GM19240 (cell line): ENCODE results near the gene ZNF2.
A peak's percentile ranks its signal among the peaks of the same experiment; 100 is the strongest.

Experiments used
- DNase-seq: peaks from one replicate; pipeline ENCODE4 v3.0.0; 2011; ENCODE audit warnings: low spot score; ENCODE audit not compliant: insufficient read length

The ZNF2 gene

DNA sequence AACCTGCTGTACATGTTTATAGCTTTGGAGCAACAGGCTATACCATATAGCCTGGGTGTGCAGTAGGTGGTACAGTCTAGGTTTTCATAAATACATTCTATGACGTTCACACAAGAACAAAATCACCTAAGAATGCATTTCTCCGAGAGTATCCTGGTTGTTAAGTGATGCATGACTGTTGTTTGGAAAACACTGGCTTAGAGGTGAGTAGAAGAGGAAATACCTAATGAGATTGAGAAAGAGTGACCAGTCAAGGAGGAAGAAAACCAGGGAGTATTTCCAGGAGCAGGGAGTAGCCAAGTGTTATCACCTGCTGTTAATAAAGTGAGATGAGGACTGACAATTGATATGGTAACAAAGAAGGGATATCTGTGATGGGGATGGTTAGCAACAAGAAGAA is 38.8 kb downstream of the ZNF2 start:
- DNase-seq: no peak

- DNase-seq: no peak
These were observed 40.5 kb downstream of the ZNF2 start for GRCh38 chr2:95206096-95206495.

- DNase-seq: peak; percentile 89
These were observed 41.7 kb downstream of the ZNF2 start, which contains the start of gene ZNF892 for GRCh38 chr2:95207111-95207961. Gene ZNF892 (plus strand): TSS chr2:95207521. CDS start chr2:95207816, 295 bp downstream.

- DNase-seq: no peak
These were observed 42.5 kb downstream of the ZNF2 start for GRCh38 chr2:95208106-95208505.

DNA sequence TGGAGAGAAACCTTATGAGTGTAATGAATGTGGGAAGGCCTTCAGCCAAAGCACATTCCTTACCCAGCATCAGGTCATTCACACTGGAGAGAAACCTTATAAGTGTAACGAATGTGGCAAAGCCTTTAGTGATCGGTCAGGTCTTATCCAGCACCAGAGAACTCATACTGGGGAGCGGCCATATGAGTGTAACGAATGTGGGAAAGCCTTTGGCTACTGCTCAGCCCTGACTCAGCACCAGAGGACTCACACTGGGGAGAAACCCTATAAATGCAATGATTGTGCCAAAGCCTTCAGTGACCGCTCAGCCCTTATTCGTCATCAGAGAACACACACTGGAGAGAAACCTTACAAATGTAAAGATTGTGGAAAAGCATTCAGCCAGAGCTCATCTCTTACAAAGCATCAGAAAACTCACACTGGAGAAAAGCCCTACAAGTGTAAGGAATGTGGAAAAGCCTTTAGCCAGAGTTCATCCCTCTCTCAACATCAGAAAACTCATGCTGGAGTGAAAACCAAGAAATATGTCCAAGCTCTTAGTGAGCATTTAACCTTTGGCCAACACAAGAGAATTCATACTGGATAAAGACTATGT is 49.5 kb downstream of the ZNF2 start:
- no peak for DNase-seq

GRCh38 chr2:95220449-95220848 is 54.8 kb downstream of the ZNF2 start:
- DNase-seq: no peak

GRCh38 chr2:95225658-95226057 is 60.0 kb downstream of the ZNF2 start:
- DNase-seq: no peak

- DNase-seq: peak; percentile 6
These were observed 66.1 kb downstream of the ZNF2 start for GRCh38 chr2:95231723-95232122.

DNA sequence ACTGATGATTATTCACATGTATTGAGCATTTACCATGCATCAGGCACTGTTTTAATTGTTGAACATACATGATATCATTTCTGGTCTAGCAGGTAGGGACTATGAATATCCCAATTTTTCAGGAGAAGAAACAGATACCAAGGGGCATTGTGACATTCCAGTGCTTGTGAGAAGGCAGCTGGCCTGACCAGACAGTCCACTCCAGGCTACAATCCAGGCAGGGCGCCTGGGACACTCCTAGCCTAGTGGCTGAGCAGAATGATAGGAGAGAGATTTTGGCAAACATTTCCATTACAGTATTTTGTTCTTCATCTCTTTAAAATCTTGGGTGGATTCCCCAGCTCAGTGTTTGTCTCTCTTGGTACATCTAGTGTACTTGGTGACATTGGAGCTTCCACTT is 66.6 kb downstream of the ZNF2 start:
- no peak for DNase-seq
